Measurements from ENCODE around the gene MATCAP1.

The MATCAP1 gene

DNA sequence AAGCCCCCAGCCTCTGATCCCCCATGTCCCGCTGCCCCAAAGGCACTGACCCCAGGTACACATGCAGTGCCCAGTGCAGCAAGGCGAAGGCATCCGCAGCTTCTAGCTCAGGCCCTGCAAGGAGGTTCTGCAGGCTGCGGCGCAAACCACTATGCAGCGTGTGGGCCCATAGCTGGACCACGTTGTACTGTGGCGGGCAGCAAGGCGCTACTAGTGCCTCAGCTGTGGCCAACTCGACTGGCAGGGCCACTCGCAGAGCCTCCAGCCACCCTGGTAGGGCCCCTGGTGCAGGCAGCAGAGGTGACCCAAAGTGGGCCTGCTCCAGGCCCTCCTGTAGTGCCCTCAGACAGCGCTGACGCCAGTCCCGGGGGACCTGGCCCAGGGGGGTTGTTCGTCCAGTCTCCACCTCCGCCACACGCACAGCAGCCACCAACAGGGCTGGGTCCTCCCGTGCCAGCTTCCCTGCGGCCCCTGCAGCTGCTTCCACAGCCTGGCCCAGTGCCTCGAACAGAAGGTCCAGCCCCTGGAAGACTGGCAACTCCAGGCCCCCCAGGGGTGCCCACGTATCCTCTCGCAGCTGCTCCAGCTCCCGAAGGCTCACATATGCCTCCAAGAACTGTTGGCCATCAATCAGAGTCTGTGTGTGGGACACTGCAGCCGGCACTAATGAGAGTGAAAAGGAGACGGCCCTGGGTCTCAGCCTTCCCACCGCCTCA is 3.6 kb upstream of the MATCAP1 start:
- H3K27ac ChIP-seq (ENCODE audit: low read length), result no peak overlapping the region
- H4K20me1 ChIP-seq (ENCODE audit: insufficient read depth, low read length), result no peaks in the 10 kb centered on the region
- no peak overlapping the region for H3K4me3 ChIP-seq (ENCODE audit: low read length)
- DNase-seq, result no peak
- H3K27me3 ChIP-seq (replicated peaks; ENCODE audit: insufficient read depth, low read length), result peaks cover 13% of the 10 kb centered on the region
- H3K79me2 ChIP-seq (ENCODE audit: low read length), result peaks cover 14% of the 10 kb centered on the region
- H3K36me3 ChIP-seq (replicated peaks; ENCODE audit: insufficient read depth, low read length), result no peaks in the 10 kb centered on the region
- H3K4me2 ChIP-seq (ENCODE audit: low read depth, low read length), result no peak overlapping the region
- H3F3A ChIP-seq (ENCODE audit: insufficient read depth, low read length), result peaks cover 9% of the 10 kb centered on the region; the same call in 1 of the 2 replicates
- H3K9me3 ChIP-seq (replicated peaks; ENCODE audit: insufficient read depth, low read length), result no peaks in the 10 kb centered on the region
- peaks cover 14% of the 10 kb centered on the region for H3K4me1 ChIP-seq (ENCODE audit: low read length)
- H2AFZ ChIP-seq (ENCODE audit: low read length), result no peak overlapping the region
- TF ChIP-seq, protein P1, sequence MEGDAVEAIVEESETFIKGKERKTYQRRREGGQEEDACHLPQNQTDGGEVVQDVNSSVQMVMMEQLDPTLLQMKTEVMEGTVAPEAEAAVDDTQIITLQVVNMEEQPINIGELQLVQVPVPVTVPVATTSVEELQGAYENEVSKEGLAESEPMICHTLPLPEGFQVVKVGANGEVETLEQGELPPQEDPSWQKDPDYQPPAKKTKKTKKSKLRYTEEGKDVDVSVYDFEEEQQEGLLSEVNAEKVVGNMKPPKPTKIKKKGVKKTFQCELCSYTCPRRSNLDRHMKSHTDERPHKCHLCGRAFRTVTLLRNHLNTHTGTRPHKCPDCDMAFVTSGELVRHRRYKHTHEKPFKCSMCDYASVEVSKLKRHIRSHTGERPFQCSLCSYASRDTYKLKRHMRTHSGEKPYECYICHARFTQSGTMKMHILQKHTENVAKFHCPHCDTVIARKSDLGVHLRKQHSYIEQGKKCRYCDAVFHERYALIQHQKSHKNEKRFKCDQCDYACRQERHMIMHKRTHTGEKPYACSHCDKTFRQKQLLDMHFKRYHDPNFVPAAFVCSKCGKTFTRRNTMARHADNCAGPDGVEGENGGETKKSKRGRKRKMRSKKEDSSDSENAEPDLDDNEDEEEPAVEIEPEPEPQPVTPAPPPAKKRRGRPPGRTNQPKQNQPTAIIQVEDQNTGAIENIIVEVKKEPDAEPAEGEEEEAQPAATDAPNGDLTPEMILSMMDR (IDR thresholded peaks at IDR 0.05; ENCODE audit: low read length), result no peak
- no peak for TF ChIP-seq EZH2phosphoT487 (IDR thresholded peaks at IDR 0.05; ENCODE audit: low read length)
- TF ChIP-seq EZH2 (optimal IDR thresholded peaks at IDR 0.05; ENCODE audit: low read depth, low read length), result no peak
- no peaks in the 10 kb centered on the region for H3K9me2 ChIP-seq (replicated peaks; ENCODE audit: insufficient read depth, low read length)
- H3K9ac ChIP-seq (ENCODE audit: low read length), result no peak overlapping the region

GRCh38 chr16:67186550-67186950 is 2.8 kb upstream of the MATCAP1 start:
- Histone ChIP-seq H3K36me3 (replicated peaks; ENCODE audit: insufficient read depth, low read length) (no peaks in the 10 kb centered on the region), H4K20me1 (ENCODE audit: insufficient read depth, low read length) (no peaks in the 10 kb centered on the region), H3K27me3 (replicated peaks; ENCODE audit: insufficient read depth, low read length) (peaks cover 13% of the 10 kb centered on the region), H3K27ac (ENCODE audit: low read length) (no peak overlapping the region), H3K9ac (ENCODE audit: low read length) (no peak overlapping the region), H3K4me2 (ENCODE audit: low read depth, low read length) (no peak overlapping the region), H3K79me2 (ENCODE audit: low read length) (peaks cover 13% of the 10 kb centered on the region), H2AFZ (ENCODE audit: low read length) (no peak overlapping the region), H3K9me3 (replicated peaks; ENCODE audit: insufficient read depth, low read length) (no peaks in the 10 kb centered on the region), H3K4me1 (ENCODE audit: low read length) (peaks cover 16% of the 10 kb centered on the region), H3F3A (ENCODE audit: insufficient read depth, low read length) (peaks cover 9% of the 10 kb centered on the region; the same call in 1 of the 2 replicates), H3K9me2 (replicated peaks; ENCODE audit: insufficient read depth, low read length) (no peaks in the 10 kb centered on the region), H3K4me3 (ENCODE audit: low read length) (no peak overlapping the region)
- TF ChIP-seq, protein P1 (IDR thresholded peaks at IDR 0.05; ENCODE audit: low read length), result no peak
- TF ChIP-seq EZH2 (optimal IDR thresholded peaks at IDR 0.05; ENCODE audit: low read depth, low read length), result no peak
- no peak for TF ChIP-seq EZH2phosphoT487 (IDR thresholded peaks at IDR 0.05; ENCODE audit: low read length)
- no peak for DNase-seq

DNA sequence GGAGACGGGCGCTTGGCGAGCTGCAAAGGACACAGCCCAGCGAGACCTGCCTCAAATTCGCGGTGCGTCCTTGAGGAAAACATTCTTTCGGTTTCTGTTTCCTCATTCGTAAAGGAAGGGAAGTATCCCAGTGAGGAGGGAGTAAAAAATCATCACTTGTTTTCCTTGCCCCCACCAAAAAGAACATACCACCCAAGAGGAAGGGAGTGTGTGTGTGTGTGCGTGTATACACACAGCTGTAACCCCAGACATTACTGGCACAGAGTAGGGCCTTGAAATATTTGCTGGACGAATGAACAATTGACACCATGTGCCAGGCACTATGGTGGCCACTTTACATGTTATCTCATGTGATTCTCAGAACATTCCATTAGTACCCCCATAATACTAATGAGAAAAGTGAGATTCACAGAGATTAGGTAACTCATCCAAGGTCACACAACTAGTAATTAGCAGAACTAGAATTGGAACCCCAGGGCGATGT is 1.9 kb upstream of the MATCAP1 start:
- Histone ChIP-seq H3K79me2 (ENCODE audit: low read length) (peaks cover 17% of the 10 kb centered on the region), H3K4me3 (ENCODE audit: low read length) (no peak overlapping the region), H3K9me3 (replicated peaks; ENCODE audit: insufficient read depth, low read length) (no peaks in the 10 kb centered on the region), H3K27ac (ENCODE audit: low read length) (no peak overlapping the region), H3K9me2 (replicated peaks; ENCODE audit: insufficient read depth, low read length) (no peaks in the 10 kb centered on the region), H4K20me1 (ENCODE audit: insufficient read depth, low read length) (no peaks in the 10 kb centered on the region), H3K4me2 (ENCODE audit: low read depth, low read length) (peak overlapping the region; percentile 87; the same call in 1 of the 2 replicates), H3K9ac (ENCODE audit: low read length) (no peak overlapping the region), H3K36me3 (replicated peaks; ENCODE audit: insufficient read depth, low read length) (no peaks in the 10 kb centered on the region), H3F3A (ENCODE audit: insufficient read depth, low read length) (peaks cover 9% of the 10 kb centered on the region; the same call in 1 of the 2 replicates), H3K27me3 (replicated peaks; ENCODE audit: insufficient read depth, low read length) (peaks cover 13% of the 10 kb centered on the region), H2AFZ (ENCODE audit: low read length) (no peak overlapping the region), H3K4me1 (ENCODE audit: low read length) (peaks cover 16% of the 10 kb centered on the region)
- TF ChIP-seq, protein P1 (IDR thresholded peaks at IDR 0.05; ENCODE audit: low read length), result no peak; the same call in 1 of the 2 replicates
- TF ChIP-seq EZH2phosphoT487 (IDR thresholded peaks at IDR 0.05; ENCODE audit: low read length), result no peak
- DNase-seq, result no peak

Measured in MM.1S (cell line).